OCI-LY3 (cell line): ENCODE measurements around the gene TMEM147.
A peak's percentile ranks its signal among the peaks of the same experiment; 100 is the strongest.

Source experiments
- H2AFZ ChIP-seq: fragments of 200-600, 300-600 bp; shearing (Covaris generic); 2 replicates; pipeline ENCODE4 v1.6.0; 2014; ENCODE audit warnings: antibody characterized with exemption, low read depth, low read length
- H3K27ac ChIP-seq: fragments of 200-600, 300-600 bp; sonication (generic); 2 replicates; pipeline ENCODE4 v1.5.1; 2014; ENCODE audit warnings: mild to moderate bottlenecking, low read length, moderate library complexity, mixed read lengths
- H3K27me3 ChIP-seq: fragments of 200-600, 300-600 bp; sonication (generic); 2 replicates; pipeline ENCODE4 v1.6.1; 2014; ENCODE audit warnings: low read depth, low read length, mixed read lengths
- H3K36me3 ChIP-seq: fragments of 200-600, 300-600 bp; sonication (generic); replicated peaks from 2 replicates; pipeline ENCODE3; 2014; ENCODE audit warnings: low read depth, low read length, mixed read lengths
- H3K4me1 ChIP-seq: fragments of 300-600, 200-600 bp; sonication (generic); 2 replicates; pipeline ENCODE4 v1.6.1; 2014; ENCODE audit warnings: low read length, mixed read lengths
- H3K4me2 ChIP-seq: fragments of 200-600, 300-600 bp; sonication (generic); 2 replicates; pipeline ENCODE4 v1.6.1; 2014; ENCODE audit warnings: low read length, mixed read lengths
- H3K4me3 ChIP-seq: fragments of 300-600, 200-600 bp; sonication (generic); 2 replicates; pipeline ENCODE4 v1.5.1; 2014; ENCODE audit warnings: antibody characterized with exemption, mild to moderate bottlenecking, low read length, moderate library complexity
- H3K79me2 ChIP-seq: fragments of 300-600, 200-600 bp; shearing (Covaris generic); 2 replicates; pipeline ENCODE4 v1.6.1; 2014; ENCODE audit warnings: mild to moderate bottlenecking, low read length, mixed read lengths
- H3K9ac ChIP-seq: fragments of 300-600, 200-600 bp; shearing (Covaris generic); 2 replicates; pipeline ENCODE4 v1.6.0; 2014; ENCODE audit warnings: mild to moderate bottlenecking, low read length, moderate library complexity
- H3K9me3 ChIP-seq: fragments of 200-600, 300-600 bp; shearing (Covaris generic); 2 replicates; pipeline ENCODE4 v1.6.1; 2014; ENCODE audit warnings: low read length, mixed read lengths; ENCODE audit not compliant: insufficient read depth
- H4K20me1 ChIP-seq: fragments of 200-600, 300-600 bp; sonication (generic); 2 replicates; pipeline ENCODE4 v1.6.1; 2016; ENCODE audit warnings: low read length, mixed read lengths; ENCODE audit not compliant: insufficient read depth
- CTCF ChIP-seq: fragments of 200-600, 300-600 bp; sonication (generic); IDR thresholded peaks from 2 replicates; pipeline ENCODE4 v1.5.1; 2014; ENCODE audit warnings: antibody characterized with exemption, low read length, low read depth
- EZH2phosphoT487 ChIP-seq: fragments of 200-600 bp; shearing (Covaris generic); IDR thresholded peaks from 2 replicates; pipeline ENCODE4 v1.6.1; 2018; ENCODE audit warnings: antibody characterized with exemption, mixed run types, low read depth

TMEM147 gene

DNA sequence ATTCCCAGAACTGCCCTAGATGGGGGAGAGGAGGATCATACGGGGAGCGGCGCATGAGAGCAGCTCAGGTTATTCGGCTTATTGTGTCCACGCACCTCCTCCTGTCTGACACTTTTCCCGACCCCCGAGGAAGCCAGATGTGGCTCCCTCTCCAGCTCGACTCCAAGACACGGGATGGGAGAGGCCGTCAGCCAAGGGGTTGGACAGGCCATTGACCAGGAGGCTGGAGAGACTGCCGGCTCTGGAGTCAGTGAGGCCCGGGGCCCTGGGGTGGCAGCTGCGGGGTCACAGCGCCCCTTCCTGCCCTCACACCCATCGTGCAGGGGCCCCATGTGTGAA lies 34.8 kb upstream of the TMEM147 start:
- peaks cover 55% of the 10 kb centered on the region for H3K27me3 ChIP-seq
- no peak overlapping the region for H3K27ac ChIP-seq

GRCh38 chr19:35511337-35511736 lies 34.1 kb upstream of the TMEM147 start:
- no peaks in the 10 kb centered on the region for H3K9me3 ChIP-seq
- H3K9ac ChIP-seq = no peak overlapping the region
- H2AFZ ChIP-seq = no peak overlapping the region
- TF ChIP-seq EZH2phosphoT487 (no peak), CTCF (no peak)
- H3K4me1 ChIP-seq = peaks cover 7% of the 10 kb centered on the region
- no peak overlapping the region for H3K4me3 ChIP-seq
- H4K20me1 ChIP-seq = no peaks in the 10 kb centered on the region
- H3K79me2 ChIP-seq = no peaks in the 10 kb centered on the region
- no peak overlapping the region for H3K27ac ChIP-seq
- no peaks in the 10 kb centered on the region for H3K36me3 ChIP-seq
- no peak overlapping the region for H3K4me2 ChIP-seq
- peaks cover 49% of the 10 kb centered on the region for H3K27me3 ChIP-seq

More for the DNA sequence above, 34.8 kb upstream of the TMEM147 start:
- Histone ChIP-seq H3K9me3 (no peaks in the 10 kb centered on the region), H3K4me1 (peaks cover 7% of the 10 kb centered on the region), H3K36me3 (no peaks in the 10 kb centered on the region), H2AFZ (no peak overlapping the region), H3K9ac (no peak overlapping the region), H3K4me2 (peak overlapping the region; percentile 74), H3K4me3 (peak overlapping the region; percentile 76), H4K20me1 (no peaks in the 10 kb centered on the region), H3K79me2 (no peaks in the 10 kb centered on the region)
- no peak for TF ChIP-seq EZH2phosphoT487
- TF ChIP-seq CTCF = no peak

- peaks cover 37% of the 10 kb centered on the region for H3K27me3 ChIP-seq
- no peak overlapping the region for H3K9ac ChIP-seq
- TF ChIP-seq EZH2phosphoT487 = no peak
- TF ChIP-seq CTCF = no peak
Measured at GRCh38 chr19:35512831-35513627, 32.4 kb upstream of the TMEM147 start.

GRCh38 chr19:35513628-35514281 lies 31.7 kb upstream of the TMEM147 start, which contains the start of gene DMKN:
DMKN (minus strand) TSS chr19:35513649; CDS start chr19:35513475, 174 bp downstream.
- TF ChIP-seq EZH2phosphoT487 (no peak), CTCF (no peak)
- no peaks in the 10 kb centered on the region for H3K79me2 ChIP-seq
- H3K9me3 ChIP-seq = no peaks in the 10 kb centered on the region
- peaks cover 7% of the 10 kb centered on the region for H3K4me1 ChIP-seq
- H4K20me1 ChIP-seq = no peaks in the 10 kb centered on the region
- H3K4me3 ChIP-seq = no peak within 1 kb of the TSS
- H3K27ac ChIP-seq = no peak within 1 kb of the TSS
- H3K27me3 ChIP-seq = peaks cover 29% of the 10 kb centered on the region
- H3K9ac ChIP-seq = no peak within 1 kb of the TSS
- no peak within 1 kb of the TSS for H2AFZ ChIP-seq
- no peaks in the 10 kb centered on the region for H3K36me3 ChIP-seq
- H3K4me2 ChIP-seq = no peak within 1 kb of the TSS

More at GRCh38 chr19:35512831-35513627, 32.4 kb upstream of the TMEM147 start:
- Histone ChIP-seq H2AFZ (no peak overlapping the region), H3K4me1 (peaks cover 7% of the 10 kb centered on the region), H3K4me2 (no peak overlapping the region), H3K27ac (no peak overlapping the region), H3K36me3 (no peaks in the 10 kb centered on the region), H3K79me2 (no peaks in the 10 kb centered on the region), H3K9me3 (no peaks in the 10 kb centered on the region), H4K20me1 (no peaks in the 10 kb centered on the region), H3K4me3 (no peak overlapping the region)
